Measurements from ENCODE around the gene GABRR3. TPM values are rescaled to one million over a fixed set of nuclear protein-coding genes. Genes with fewer than 3 reads are reported as not detected.

Gene GABRR3
- polyA plus RNA-seq, 1 of the 3 experiments (the other 2 are of a cell fraction), result not detected

DNA sequence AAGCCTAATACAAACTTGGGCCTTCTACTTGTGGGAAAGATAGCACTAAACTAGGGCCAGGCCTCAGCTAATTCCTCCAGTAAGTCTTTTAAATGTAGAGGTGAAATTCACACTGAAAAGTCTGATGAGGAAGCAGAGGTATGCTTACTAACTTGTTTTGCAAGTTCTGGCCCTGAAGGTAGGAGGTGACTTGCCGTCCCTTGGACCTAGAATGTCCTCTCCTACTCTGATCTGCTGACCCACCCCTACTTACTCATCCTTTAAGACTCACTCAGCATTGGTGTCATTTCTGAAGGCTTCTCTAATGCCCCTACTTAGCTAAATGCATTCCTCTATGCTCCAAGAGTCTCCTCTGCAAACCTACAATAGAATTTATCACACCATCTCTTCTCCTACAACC, 82.2 kb downstream of the GABRR3 start:
- Histone ChIP-seq H3K9me3 (no peaks in the 10 kb centered on the region), H3K9ac (no peak overlapping the region), H3K27me3 (ENCODE audit: insufficient read depth) (no peaks in the 10 kb centered on the region)

DNA sequence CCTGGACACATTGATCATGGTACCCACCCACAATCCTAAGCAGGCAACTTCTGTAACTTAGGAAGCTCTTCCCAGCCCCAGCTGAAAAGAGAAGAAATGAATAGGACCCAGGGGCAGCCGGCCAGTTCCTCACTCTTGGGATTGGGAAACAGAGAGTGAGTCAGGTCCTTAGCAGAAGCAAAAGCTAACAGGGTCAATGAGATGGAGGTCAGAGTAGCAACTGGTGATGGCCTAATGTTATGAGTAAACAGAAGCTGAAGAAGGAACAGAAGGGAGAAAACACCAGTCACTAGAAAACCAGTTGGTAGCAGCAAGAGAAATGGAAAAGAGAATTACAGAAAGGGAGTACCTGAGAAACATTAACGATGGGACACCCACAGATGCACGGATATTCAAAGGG, 82.8 kb downstream of the GABRR3 start:
- H3K27ac ChIP-seq (ENCODE audit: low read depth in 2 of 2, low read length in 1 of 2), result no peak overlapping the region

More for the DNA sequence above, 82.2 kb downstream of the GABRR3 start:
- TF ChIP-seq FOSL2 (IDR thresholded peaks at IDR 0.05; ENCODE audit: borderline replicate concordance, low read depth) (no peak), ZBTB33 (IDR thresholded peaks at IDR 0.05; ENCODE audit: borderline replicate concordance, low read depth) (no peak), RFX5 (IDR thresholded peaks at IDR 0.05; ENCODE audit: low read length) (no peak), RXRA (IDR thresholded peaks at IDR 0.05; ENCODE audit: borderline replicate concordance, low read depth) (no peak), JUND (IDR thresholded peaks at IDR 0.05) (no peak), FOXM1 (IDR thresholded peaks at IDR 0.05; ENCODE audit: low read depth) (no peak)
- TF ChIP-seq, protein P1, sequence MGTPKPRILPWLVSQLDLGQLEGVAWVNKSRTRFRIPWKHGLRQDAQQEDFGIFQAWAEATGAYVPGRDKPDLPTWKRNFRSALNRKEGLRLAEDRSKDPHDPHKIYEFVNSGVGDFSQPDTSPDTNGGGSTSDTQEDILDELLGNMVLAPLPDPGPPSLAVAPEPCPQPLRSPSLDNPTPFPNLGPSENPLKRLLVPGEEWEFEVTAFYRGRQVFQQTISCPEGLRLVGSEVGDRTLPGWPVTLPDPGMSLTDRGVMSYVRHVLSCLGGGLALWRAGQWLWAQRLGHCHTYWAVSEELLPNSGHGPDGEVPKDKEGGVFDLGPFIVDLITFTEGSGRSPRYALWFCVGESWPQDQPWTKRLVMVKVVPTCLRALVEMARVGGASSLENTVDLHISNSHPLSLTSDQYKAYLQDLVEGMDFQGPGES (IDR thresholded peaks at IDR 0.05; ENCODE audit: low read depth, low read length), result no peak
- Histone ChIP-seq H4K20me1 (ENCODE audit: insufficient read depth) (no peaks in the 10 kb centered on the region), H3K4me2 (no peak overlapping the region), H2AFZ (ENCODE audit: low read depth) (no peak overlapping the region), H3F3A (replicated peaks; ENCODE audit: insufficient read depth) (no peaks in the 10 kb centered on the region), H3K79me2 (ENCODE audit: insufficient read depth) (no peaks in the 10 kb centered on the region), H3K27ac (ENCODE audit: low read depth in 2 of 2, low read length in 1 of 2) (no peak overlapping the region), H3K4me1 (ENCODE audit: control insufficient read depth in 1 of 2, insufficient read depth in 2 of 2, low read depth in 1 of 2, low read length in 1 of 2) (no peaks in the 10 kb centered on the region; a peak in 1 of 4 replicates), H3K36me3 (replicated peaks in 1 of 2; ENCODE audit: control insufficient read depth in 1 of 2, insufficient read depth in 2 of 2, low read length in 1 of 2) (peaks cover 39 to 75% of the 10 kb centered on the region in 2 experiments), H3K4me3 (ENCODE audit: low read depth in 2 of 2, low read length in 1 of 2) (no peak overlapping the region), H3K9me2 (no peaks in the 10 kb centered on the region)
- POLR2A ChIA-PET, result no interaction called here
- CTCF ChIA-PET, result interaction anchor here (0.9 to 1.1 kb wide), 2 partner anchors 12 to 87 kb away, joined by 3 read pairs; no protein-coding TSS in a partner anchor
- whole genome bisulfite sequencing (ENCODE audit: low lambda C conversion rate), result 92% methylated on average over 1 of the region's 1 CpG
- no peak for DNase-seq

DNA sequence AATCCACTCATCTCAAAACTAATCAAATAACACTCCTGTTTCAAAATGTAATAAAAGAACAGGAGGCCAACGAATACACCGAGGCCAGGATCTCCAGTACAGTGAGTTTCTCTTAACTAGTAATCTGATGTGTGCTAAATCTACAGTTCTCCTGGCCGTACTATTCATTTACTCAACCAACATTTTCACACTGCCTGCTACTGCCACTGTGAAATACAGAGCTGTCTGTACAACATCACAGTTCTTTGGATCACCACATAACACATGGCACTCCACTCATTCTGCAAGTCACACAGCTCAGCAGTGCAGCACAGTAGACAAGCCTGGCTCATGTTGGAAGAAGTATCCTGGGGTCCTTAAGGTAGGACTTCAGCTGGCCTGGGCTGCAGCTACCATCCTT, 84.8 kb downstream of the GABRR3 start:
- Histone ChIP-seq H2AFZ (ENCODE audit: low read depth) (no peak overlapping the region), H3K9me3 (no peaks in the 10 kb centered on the region), H3K36me3 (replicated peaks in 1 of 2; ENCODE audit: control insufficient read depth in 1 of 2, insufficient read depth in 2 of 2, low read length in 1 of 2) (peaks cover 45 to 90% of the 10 kb centered on the region in 2 experiments), H3F3A (replicated peaks; ENCODE audit: insufficient read depth) (no peaks in the 10 kb centered on the region), H3K4me3 (ENCODE audit: low read depth in 2 of 2, low read length in 1 of 2) (no peak overlapping the region), H3K4me1 (ENCODE audit: control insufficient read depth in 1 of 2, insufficient read depth in 2 of 2, low read depth in 1 of 2, low read length in 1 of 2) (no peaks in the 10 kb centered on the region; a peak in 1 of 4 replicates), H3K27ac (ENCODE audit: low read depth in 2 of 2, low read length in 1 of 2) (no peak overlapping the region; a peak in 1 of 4 replicates), H3K9ac (no peak overlapping the region), H3K79me2 (ENCODE audit: insufficient read depth) (no peaks in the 10 kb centered on the region), H3K9me2 (no peaks in the 10 kb centered on the region), H4K20me1 (ENCODE audit: insufficient read depth) (no peaks in the 10 kb centered on the region), H3K27me3 (ENCODE audit: insufficient read depth) (no peaks in the 10 kb centered on the region), H3K4me2 (no peak overlapping the region)
- ChIA-PET CTCF (interaction anchor here (0.6 kb wide), 2 partner anchors 930 to 1075 kb away, joined by 3 read pairs; no protein-coding TSS in a partner anchor), POLR2A (no interaction called here)
- DNase-seq, result no peak
- WGBS (ENCODE audit: low lambda C conversion rate), result 77% methylated on average over 3 of the region's 3 CpGs
- TF ChIP-seq PBX3 (IDR thresholded peaks at IDR 0.05), result no peak
- no peak for TF ChIP-seq USF2 (IDR thresholded peaks at IDR 0.05; ENCODE audit: borderline replicate concordance, low read depth, low read length)
- no peak for TF ChIP-seq EZH2phosphoT487 (IDR thresholded peaks at IDR 0.05; ENCODE audit: borderline replicate concordance, low read depth)

More for the DNA sequence above, 82.8 kb downstream of the GABRR3 start:
- H3K79me2 ChIP-seq (ENCODE audit: insufficient read depth), result no peaks in the 10 kb centered on the region
- WGBS (ENCODE audit: low lambda C conversion rate), result 96% methylated on average over 3 of the region's 3 CpGs
- no peak overlapping the region for H3K4me3 ChIP-seq (ENCODE audit: low read depth in 2 of 2, low read length in 1 of 2)
- no peaks in the 10 kb centered on the region for H4K20me1 ChIP-seq (ENCODE audit: insufficient read depth)
- ChIA-PET POLR2A (no interaction called here), CTCF (interaction anchor here (0.8 to 1.5 kb wide), 2 partner anchors 16 to 71 kb away, joined by 3 read pairs; no protein-coding TSS in a partner anchor)
- no peaks in the 10 kb centered on the region for H3F3A ChIP-seq (replicated peaks; ENCODE audit: insufficient read depth)
- no peak overlapping the region for H3K4me2 ChIP-seq
- H3K9me2 ChIP-seq, result no peaks in the 10 kb centered on the region
- H3K9ac ChIP-seq, result no peak overlapping the region
- TF ChIP-seq SIN3A (IDR thresholded peaks at IDR 0.05; ENCODE audit: borderline replicate concordance, low read depth, low read length), result no peak
- no peak for TF ChIP-seq JUND (IDR thresholded peaks at IDR 0.05)
- H3K27me3 ChIP-seq (ENCODE audit: insufficient read depth), result no peaks in the 10 kb centered on the region
- no peaks in the 10 kb centered on the region; a peak in 1 of 4 replicates for H3K4me1 ChIP-seq (ENCODE audit: control insufficient read depth in 1 of 2, insufficient read depth in 2 of 2, low read depth in 1 of 2, low read length in 1 of 2)
- peaks cover 39 to 77% of the 10 kb centered on the region in 2 experiments for H3K36me3 ChIP-seq (replicated peaks in 1 of 2; ENCODE audit: control insufficient read depth in 1 of 2, insufficient read depth in 2 of 2, low read length in 1 of 2)
- no peaks in the 10 kb centered on the region for H3K9me3 ChIP-seq
- DNase-seq, result no peak
- H2AFZ ChIP-seq (ENCODE audit: low read depth), result no peak overlapping the region
